Prostate gland (tissue), 2 donors: ENCODE data around the gene DYNC2LI1.

Experiments used
- POLR2A ChIP-seq: fragments of 450-650 bp; IDR thresholded peaks from one replicate; pipeline ENCODE4 v1.6.1; 2016; ENCODE audit warnings: antibody characterized with exemption, mild to moderate bottlenecking
- POLR2AphosphoS5 ChIP-seq: sonication (generic); formaldehyde crosslinking; IDR thresholded peaks from one replicate; pipeline ENCODE4 v1.6.1; 2017; ENCODE audit warnings: antibody characterized with exemption
- TF ChIP-seq, protein P1 (sequence below), 4 experiments: fragments of 200-600 bp in 2 of 4; fragments of 450-650 bp in 2 of 4; sonication (generic) in 2 of 4; IDR thresholded peaks; 1 replicate in 3 of 4; 2 replicates in 1 of 4; pipeline ENCODE4 v1.5.1; 2016 to 2019; ENCODE audit warnings: antibody characterized with exemption in 4 of 4, mild to moderate bottlenecking in 2 of 4, moderate library complexity in 2 of 4

DNA sequence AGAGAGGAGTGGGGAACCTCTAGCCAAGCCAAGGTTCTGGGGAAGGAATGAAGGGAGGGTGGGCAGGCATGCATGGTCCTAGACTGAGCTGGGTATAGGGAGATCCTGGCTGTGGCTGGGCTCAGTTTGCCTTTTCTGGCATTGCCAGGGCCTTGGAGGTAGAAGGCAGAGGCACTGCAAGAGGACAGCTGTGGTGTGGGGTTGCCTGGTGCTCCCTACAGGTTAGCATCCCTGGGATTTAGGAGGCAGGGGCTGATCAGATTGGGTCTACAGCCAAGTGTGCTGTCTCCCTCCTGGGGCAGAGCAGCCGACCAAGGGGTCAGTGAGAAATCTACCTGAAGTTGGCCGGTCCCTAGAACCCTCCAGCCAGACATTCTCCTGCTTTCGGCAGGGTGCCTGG lies 80.8 kb downstream of the DYNC2LI1 start:
- no peak for TF ChIP-seq POLR2A
- TF ChIP-seq, protein P1, sequence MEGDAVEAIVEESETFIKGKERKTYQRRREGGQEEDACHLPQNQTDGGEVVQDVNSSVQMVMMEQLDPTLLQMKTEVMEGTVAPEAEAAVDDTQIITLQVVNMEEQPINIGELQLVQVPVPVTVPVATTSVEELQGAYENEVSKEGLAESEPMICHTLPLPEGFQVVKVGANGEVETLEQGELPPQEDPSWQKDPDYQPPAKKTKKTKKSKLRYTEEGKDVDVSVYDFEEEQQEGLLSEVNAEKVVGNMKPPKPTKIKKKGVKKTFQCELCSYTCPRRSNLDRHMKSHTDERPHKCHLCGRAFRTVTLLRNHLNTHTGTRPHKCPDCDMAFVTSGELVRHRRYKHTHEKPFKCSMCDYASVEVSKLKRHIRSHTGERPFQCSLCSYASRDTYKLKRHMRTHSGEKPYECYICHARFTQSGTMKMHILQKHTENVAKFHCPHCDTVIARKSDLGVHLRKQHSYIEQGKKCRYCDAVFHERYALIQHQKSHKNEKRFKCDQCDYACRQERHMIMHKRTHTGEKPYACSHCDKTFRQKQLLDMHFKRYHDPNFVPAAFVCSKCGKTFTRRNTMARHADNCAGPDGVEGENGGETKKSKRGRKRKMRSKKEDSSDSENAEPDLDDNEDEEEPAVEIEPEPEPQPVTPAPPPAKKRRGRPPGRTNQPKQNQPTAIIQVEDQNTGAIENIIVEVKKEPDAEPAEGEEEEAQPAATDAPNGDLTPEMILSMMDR (IDR thresholded peaks at IDR 0.05): no peak
- no peak for TF ChIP-seq POLR2AphosphoS5
